NCI-H510A (cell line): ENCODE measurements around the gene ZNF813.
"Not testable (repeated sequence)": the region's sequence is repeated elsewhere in the genome, so short reads cannot be mapped to it uniquely, and the experiment has no call there.

ENCODE experiments used
- DNase-seq: peaks from one replicate; lab custom pipeline; 2025; lab: John Stamatoyannopoulos, UW

The ZNF813 gene

GRCh38 chr19:53483751-53484150, 16.2 kb downstream of the ZNF813 start:
- not testable (repeated sequence) for DNase-seq

DNA sequence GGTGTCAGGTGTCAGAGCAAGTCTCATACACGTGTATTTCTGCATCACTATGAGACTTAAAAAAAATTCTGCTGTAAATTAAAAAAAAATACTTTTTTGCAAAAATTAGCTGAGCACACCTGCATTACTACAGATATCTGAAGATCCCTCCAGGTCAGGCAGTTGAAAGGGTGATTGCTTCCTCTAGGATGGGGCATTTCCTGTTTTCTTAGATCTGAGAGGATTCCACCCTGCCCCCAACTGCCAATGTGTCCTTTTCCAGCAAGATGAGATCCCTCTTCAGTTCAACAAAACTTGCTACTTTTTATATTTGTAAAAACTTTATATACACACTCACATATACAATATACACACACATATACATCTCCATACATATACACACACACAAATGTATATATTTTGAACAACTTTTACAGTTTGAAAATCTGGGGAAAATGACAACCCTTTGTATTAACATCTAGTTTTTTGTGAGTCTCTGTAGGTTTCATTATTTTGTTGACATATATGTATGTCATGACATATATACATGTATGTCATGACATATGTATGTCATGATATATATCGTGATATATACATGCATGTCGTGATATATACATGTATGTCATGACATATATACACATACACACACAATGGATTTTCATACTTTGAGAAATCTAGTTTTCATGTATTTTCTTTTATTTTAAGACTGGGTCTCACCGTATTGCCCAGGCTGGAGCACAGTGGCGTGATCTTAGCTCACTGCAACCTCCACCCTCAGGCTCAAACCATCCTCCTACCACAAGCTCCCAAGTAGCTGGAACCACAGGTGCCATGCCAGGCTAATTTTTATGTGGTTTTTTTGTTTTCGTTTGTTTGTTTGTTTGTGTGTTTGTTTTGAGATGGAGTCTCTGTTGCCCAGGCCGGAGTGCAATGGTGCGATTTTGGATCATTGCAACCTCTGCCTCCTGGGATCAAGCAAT, 17.8 kb downstream of the ZNF813 start:
- no peak for DNase-seq

GRCh38 chr19:53492153-53492552, 24.6 kb downstream of the ZNF813 start:
- DNase-seq: no peak

DNA sequence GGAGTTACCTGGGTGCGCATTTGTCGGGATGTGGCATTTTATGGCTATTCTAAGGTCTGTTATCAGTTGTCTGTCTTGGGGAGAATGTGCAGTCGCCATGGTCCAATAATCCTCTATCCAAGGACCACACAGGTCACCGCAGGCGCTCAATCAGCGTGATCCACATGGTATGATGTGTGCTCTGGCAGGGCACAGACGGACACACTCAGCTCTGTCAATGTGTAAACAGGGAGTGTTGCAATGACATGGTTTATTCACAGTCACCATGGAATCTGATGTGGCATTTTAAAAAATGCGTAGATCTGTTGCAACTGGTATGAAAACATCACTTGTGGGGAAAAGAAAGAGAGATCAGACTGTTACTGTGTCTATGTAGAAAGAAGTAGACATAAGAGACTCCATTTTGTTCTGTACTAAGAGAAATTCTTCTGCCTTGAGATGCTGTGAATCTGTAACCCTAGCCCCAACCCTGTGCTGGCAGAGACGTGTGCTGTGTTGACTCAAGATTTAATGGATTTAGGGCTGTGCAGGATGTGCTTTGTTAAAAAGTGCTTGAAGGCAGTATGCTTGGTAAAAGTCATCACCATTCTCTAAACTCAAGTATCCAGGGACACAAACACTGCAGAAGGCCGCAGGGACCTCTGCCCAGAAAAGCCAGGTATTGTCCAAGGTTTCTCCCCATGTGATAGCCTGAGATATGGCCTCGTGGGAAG, 29.9 kb downstream of the ZNF813 start:
- DNase-seq: not testable (repeated sequence)

- DNase-seq: not testable (repeated sequence)
Observed at GRCh38 chr19:53498024-53498395, 30.5 kb downstream of the ZNF813 start.

DNA sequence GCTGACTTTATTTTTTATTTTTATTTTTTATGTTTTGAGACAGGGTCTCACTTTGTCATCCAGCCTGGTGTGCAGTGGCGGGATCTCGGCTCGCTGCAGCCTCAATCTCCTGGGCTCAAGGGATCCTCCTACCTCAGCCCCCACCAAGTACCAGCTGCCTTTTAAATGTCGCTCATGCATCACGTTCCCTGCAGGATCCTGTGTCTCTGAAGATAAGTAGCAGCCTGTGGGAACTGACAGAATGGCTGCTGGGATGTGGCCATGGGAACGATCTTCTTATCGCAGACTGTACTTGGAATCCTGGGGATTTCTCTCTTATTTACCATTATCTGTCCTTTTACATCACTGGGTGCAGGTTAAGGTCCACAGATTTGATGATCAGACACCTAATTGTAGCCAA, 35.6 kb downstream of the ZNF813 start:
- DNase-seq: not testable (repeated sequence)

DNA sequence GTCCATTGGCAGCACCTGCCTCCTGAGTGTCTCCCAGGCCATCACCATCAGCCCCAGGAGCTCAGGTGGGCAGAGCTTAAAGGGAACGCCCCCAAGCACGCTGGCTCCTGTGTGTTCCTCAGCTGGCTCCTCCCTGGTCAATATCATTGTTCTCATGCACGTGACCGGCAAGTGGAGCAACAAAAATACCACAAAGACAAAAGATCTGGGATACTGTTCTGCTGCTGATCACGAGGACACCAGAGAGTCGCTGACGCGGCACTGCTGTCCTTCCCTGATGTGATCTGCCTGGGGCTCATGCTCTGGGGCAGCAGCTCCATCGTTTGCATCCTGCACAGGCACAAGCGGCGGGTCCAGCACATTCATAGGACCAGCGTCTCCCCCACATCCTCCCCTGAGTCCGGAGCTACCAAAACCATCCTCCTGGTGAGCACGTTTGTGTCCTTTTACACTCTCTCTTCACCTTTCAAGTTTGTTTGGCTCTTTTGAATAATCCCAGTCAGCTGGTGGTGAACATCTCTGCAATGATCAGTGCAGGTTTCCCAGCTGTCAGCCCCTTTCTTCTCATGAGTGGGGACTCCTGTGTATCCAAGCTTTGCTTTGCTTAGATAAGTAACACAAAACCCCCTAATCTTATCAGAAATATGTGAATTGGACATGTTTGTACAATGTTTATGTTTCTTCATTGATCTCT, 36.3 kb downstream of the ZNF813 start:
- not testable (repeated sequence) for DNase-seq

- DNase-seq: not testable (repeated sequence)
Observed at GRCh38 chr19:53504365-53504703, 36.8 kb downstream of the ZNF813 start.

- no peak for DNase-seq
Observed at GRCh38 chr19:53504885-53505284, 37.4 kb downstream of the ZNF813 start.

DNA sequence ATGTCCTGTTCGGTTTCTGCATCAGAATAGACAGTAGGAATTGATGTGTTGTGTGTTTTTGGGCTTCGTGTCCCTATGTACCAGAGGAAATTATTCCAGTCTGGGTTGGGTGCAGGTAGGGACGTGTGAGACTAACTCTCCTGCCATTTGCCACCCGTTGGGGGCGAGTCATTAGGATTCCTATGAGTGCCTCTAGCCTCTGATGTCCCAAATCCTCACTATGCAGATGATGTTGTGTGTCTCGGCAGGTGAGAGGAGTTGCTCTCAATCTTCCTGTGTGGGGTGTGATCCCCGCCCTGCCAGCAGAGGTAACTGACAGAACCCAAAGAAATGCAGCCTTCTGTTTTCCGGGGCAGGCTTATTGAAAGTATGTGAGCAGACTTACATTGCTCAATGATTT, 39.2 kb downstream of the ZNF813 start:
- no peak for DNase-seq

GRCh38 chr19:53507523-53508442, 40.2 kb downstream of the ZNF813 start:
- no peak for DNase-seq

DNA sequence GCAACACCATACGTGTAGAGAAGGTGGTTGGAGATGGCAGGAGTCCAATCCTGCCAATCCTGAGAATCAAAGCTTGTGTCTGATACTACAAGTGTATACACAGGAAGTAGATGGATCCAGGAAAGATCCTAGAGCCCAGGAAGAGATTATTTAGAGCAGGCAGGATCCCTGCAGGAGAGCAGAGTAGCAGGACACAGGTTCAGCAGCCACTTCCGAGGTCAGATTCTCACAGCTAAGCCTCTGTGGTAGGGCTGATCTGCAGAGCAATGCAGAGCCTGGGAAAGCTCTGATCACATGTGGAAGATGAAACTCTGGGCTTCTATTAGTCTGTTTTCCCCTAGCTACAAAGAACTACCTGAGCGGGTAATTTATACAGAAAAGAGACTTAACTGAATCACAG, 41.9 kb downstream of the ZNF813 start:
- DNase-seq: no peak

- DNase-seq: no peak
Observed at GRCh38 chr19:53509845-53510244, 42.3 kb downstream of the ZNF813 start.

DNA sequence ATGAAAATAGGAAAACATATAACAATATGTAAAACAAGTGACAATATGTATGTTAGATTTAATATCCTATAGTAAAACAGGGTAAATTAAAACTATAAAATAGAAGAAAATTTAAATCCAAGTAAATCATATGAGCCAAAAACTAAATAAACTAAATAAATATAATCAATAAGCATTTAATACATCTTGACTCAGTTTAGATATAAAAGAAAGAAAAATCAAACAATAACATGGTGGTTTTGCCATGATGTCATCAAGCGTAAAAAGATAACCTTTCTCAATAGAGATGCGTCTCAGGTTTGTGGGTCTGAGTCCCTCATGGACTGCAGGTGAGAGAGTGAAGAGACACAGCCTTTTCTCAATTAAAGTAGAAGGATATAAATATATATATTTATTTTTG, 43.8 kb downstream of the ZNF813 start:
- DNase-seq: no peak

GRCh38 chr19:53511933-53512374, 44.4 kb downstream of the ZNF813 start:
- no peak for DNase-seq

- not testable (repeated sequence) for DNase-seq
Observed at GRCh38 chr19:53515047-53515446, 47.5 kb downstream of the ZNF813 start.

DNA sequence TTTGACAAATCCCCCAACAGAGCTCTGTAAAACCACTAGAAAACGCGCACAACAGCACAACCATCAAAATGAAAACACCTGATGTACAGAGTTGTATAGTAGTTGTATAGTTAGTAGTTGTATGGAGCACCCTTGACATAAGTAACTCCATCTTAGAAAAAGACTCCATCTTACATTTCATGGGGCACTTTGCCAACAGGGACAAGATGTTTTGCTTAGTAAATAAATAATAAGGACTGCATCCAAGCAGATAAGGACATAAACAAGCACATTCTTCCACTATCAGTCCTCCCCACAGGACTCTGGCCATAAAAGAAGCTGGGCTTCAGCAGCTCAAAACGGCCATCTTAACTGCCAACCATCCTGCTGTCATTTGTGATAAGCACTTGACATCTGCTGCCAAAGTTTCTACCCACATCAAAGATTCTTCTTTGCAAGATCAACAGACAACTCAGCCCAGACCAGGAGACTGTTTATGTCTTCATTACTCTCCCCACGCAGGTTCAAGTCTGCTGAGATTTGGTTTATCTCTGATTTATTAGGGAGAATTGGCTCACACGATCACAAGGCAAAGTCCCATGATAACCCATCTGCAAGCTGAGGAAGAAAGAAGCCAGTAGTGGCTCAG, 49.7 kb downstream of the ZNF813 start:
- no peak for DNase-seq

DNA sequence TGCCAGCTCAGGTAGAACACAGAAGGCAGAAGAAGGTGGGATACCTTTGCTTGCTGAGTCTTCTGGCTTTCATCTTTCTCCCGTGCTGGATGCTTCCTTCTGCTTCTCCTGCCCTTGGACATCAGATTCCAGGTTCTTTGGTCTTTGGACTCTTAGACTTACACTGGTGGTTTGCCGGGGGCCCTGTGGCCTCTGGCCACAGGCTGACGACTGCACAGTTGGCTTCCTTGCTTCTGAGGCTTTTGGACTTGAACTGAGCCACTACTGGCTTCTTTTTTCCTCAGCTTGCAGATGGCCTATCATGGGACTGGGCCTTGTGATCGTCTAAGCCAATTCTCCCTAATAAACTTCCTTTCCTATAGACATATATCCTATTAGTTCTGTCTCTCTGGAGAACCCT, 50.6 kb downstream of the ZNF813 start:
- no peak for DNase-seq

- DNase-seq: no peak
Observed at GRCh38 chr19:53518716-53519115, 51.2 kb downstream of the ZNF813 start.

GRCh38 chr19:53519446-53519845, 51.9 kb downstream of the ZNF813 start:
- no peak for DNase-seq

DNA sequence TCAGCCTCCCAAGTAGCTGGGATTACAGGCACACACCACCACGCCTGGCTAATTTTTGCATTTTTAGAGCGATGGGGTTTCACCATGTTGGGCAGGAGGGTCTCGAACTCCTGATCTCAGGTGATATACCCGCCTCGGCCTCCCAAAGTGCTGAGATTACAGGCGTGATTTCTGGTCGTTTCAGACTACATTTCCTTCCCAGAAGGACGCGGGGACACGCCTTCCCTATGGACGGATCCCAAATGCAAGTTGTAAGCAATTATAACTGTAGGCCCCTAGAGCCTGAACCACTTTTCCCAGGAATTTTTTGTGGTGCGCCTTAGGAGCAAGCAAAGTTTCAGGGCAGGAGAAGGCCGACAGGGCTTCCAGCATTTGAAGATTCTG, 52.6 kb downstream of the ZNF813 start:
- no peak for DNase-seq
